ENCODE data around the gene CLMP. TPM values are rescaled to one million over a fixed set of nuclear protein-coding genes. Genes with fewer than 3 reads are reported as not detected.
A peak's percentile ranks its signal among the peaks of the same experiment; 100 is the strongest.

The CLMP gene
- polyA plus RNA-seq, 3 donors, result 0.33 TPM; not detected in 2

- WGBS (ENCODE audit: insufficient coverage), result 56% methylated on average over 5 of the region's 10 CpGs
- no peak for TF ChIP-seq CTCF (IDR thresholded peaks at IDR 0.05)
- Histone ChIP-seq H3K4me3 (replicated peaks in 1 of 3; ENCODE audit: low read depth in 2 of 3, low read length in 3 of 3) (no peak overlapping the region), H2AFZ (ENCODE audit: insufficient read depth, low read depth, low read length, poor library complexity, severe bottlenecking) (no peak overlapping the region), H3K27me3 (ENCODE audit: control insufficient read depth in 2 of 2, insufficient read depth in 2 of 2, low read length in 2 of 2) (peaks cover 13 to 39% of the 10 kb centered on the region in 2 donors), H4K20me1 (ENCODE audit: insufficient read depth, low read length) (no peaks in the 10 kb centered on the region), H3K9me3 (replicated peaks in 1 of 2; ENCODE audit: control insufficient read depth in 1 of 2, insufficient read depth in 1 of 2, low read length in 2 of 2) (no peaks in the 10 kb centered on the region), H3K4me2 (replicated peaks; ENCODE audit: extremely low read depth, low read length, poor library complexity, severe bottlenecking) (no peak overlapping the region), H3K27ac (ENCODE audit: low read depth in 1 of 2, low read length in 2 of 2) (no peak overlapping the region), H3K79me2 (ENCODE audit: insufficient read depth, low read length) (no peaks in the 10 kb centered on the region), H3K4me1 (ENCODE audit: control insufficient read depth in 1 of 2, insufficient read depth in 2 of 2, low read length in 2 of 2) (no peaks in the 10 kb centered on the region), H3K36me3 (replicated peaks in 1 of 2; ENCODE audit: control insufficient read depth in 1 of 2, insufficient read depth in 2 of 2, low read length in 2 of 2) (no peaks in the 10 kb centered on the region), H3K9ac (ENCODE audit: insufficient read depth, low read length, poor library complexity, severe bottlenecking) (no peak overlapping the region)
- Mint-ChIP-seq H3K27me3 (ENCODE audit: low read depth in 3 of 3) (peaks cover 30 to 42% (median 33%) of the 10 kb centered on the region in 3 donors), H3K4me1 (no peaks in the 10 kb centered on the region), H3K9me3 (peaks cover 0 to 5% (median 0%) of the 10 kb centered on the region in 7 donors), H3K36me3 (no peaks in the 10 kb centered on the region), H3K27ac (peak overlapping the region in 1 of 7 donors; percentile 47), H3K4me3 (no peak overlapping the region)
- no peak for DNase-seq
- intact Hi-C loops (cut with micrococcal nuclease), result no loop called here
Measured at GRCh38 chr11:123202155-123203151, 7.4 kb upstream of the CLMP start.

GRCh38 chr11:123200264-123200663 lies 5.2 kb upstream of the CLMP start:
- WGBS (ENCODE audit: insufficient coverage), result 88% methylated on average over 1 of the region's 4 CpGs
- H3K4me1 ChIP-seq (ENCODE audit: control insufficient read depth in 1 of 2, insufficient read depth in 2 of 2, low read length in 2 of 2), result peaks cover 4 to 12% of the 10 kb centered on the region in 2 donors

More at GRCh38 chr11:123200264-123200663, 5.2 kb upstream of the CLMP start:
- H3K27me3 Mint-ChIP-seq (ENCODE audit: low read depth in 3 of 3), result peaks cover 45 to 59% (median 47%) of the 10 kb centered on the region in 3 donors
- intact Hi-C loops (cut with micrococcal nuclease), result no loop called here
- H3K9me3 Mint-ChIP-seq, result peaks cover 0 to 7% (median 0%) of the 10 kb centered on the region in 7 donors
- Histone ChIP-seq H3K27ac (ENCODE audit: low read depth in 1 of 2, low read length in 2 of 2) (no peak overlapping the region), H3K9me3 (replicated peaks in 1 of 2; ENCODE audit: control insufficient read depth in 1 of 2, insufficient read depth in 1 of 2, low read length in 2 of 2) (peaks cover 0 to 14% of the 10 kb centered on the region in 2 donors), H3K4me3 (replicated peaks in 1 of 3; ENCODE audit: low read depth in 2 of 3, low read length in 3 of 3) (no peak overlapping the region), H3K79me2 (ENCODE audit: insufficient read depth, low read length) (no peaks in the 10 kb centered on the region), H3K36me3 (replicated peaks in 1 of 2; ENCODE audit: control insufficient read depth in 1 of 2, insufficient read depth in 2 of 2, low read length in 2 of 2) (no peaks in the 10 kb centered on the region), H3K9ac (ENCODE audit: insufficient read depth, low read length, poor library complexity, severe bottlenecking) (no peak overlapping the region), H3K27me3 (ENCODE audit: control insufficient read depth in 2 of 2, insufficient read depth in 2 of 2, low read length in 2 of 2) (peaks cover 33 to 61% of the 10 kb centered on the region in 2 donors), H4K20me1 (ENCODE audit: insufficient read depth, low read length) (no peaks in the 10 kb centered on the region), H3K4me2 (replicated peaks; ENCODE audit: extremely low read depth, low read length, poor library complexity, severe bottlenecking) (no peak overlapping the region), H2AFZ (ENCODE audit: insufficient read depth, low read depth, low read length, poor library complexity, severe bottlenecking) (no peak overlapping the region)
- peaks cover 9% of the 10 kb centered on the region for H3K4me1 Mint-ChIP-seq
- H3K36me3 Mint-ChIP-seq, result no peaks in the 10 kb centered on the region
- TF ChIP-seq CTCF (IDR thresholded peaks at IDR 0.05), result no peak
- H3K27ac Mint-ChIP-seq, result no peak overlapping the region
- no peak overlapping the region for H3K4me3 Mint-ChIP-seq
- DNase-seq, result no peak
